SK-N-SH (cell line): Measurements from ENCODE around the gene LSMEM2. TPM values are rescaled to one million over a fixed set of nuclear protein-coding genes. Genes with fewer than 3 reads are reported as not detected.

Source experiments
- polyA plus RNA-seq, 3 experiments: library from polyadenylated mRNA; depleted of rRNA; stranded (reverse); fragments of >200 nt; gene quantifications; 2 replicates each; pipeline ENCODE4 v1.2.3, GENCODE V29; 2012

LSMEM2 gene
- polyA plus RNA-seq, 1 of the 3 experiments (the other 2 are of a cell fraction): 0.03 TPM

Other genes with a start within 250 kb of the LSMEM2 start
- gene RBM5, start 190.2 kb upstream of the LSMEM2 start, polyA plus RNA-seq (2012; rRNA removed): 113 and 168 TPM in 2 replicates
- gene SEMA3F, start 123.8 kb upstream of the LSMEM2 start, polyA plus RNA-seq (2012; rRNA removed): 23.9 and 30.4 TPM in 2 replicates
- gene GNAT1, start 87.5 kb upstream of the LSMEM2 start, polyA plus RNA-seq (2012; rRNA removed): not detected in 2 replicates
- gene SLC38A3, start 73.8 kb upstream of the LSMEM2 start, polyA plus RNA-seq (2012; rRNA removed): 0.84 and 0.89 TPM in 2 replicates
- gene GNAI2, start 42.9 kb upstream of the LSMEM2 start, polyA plus RNA-seq (2012; rRNA removed): 641 and 649 TPM in 2 replicates
- 12.4 and 14.9 TPM in 2 replicates for gene SEMA3B, start 9.9 kb upstream of the LSMEM2 start, polyA plus RNA-seq (2012; rRNA removed)
- 52.4 and 73.2 TPM in 2 replicates for gene IFRD2, start 13.3 kb downstream of the LSMEM2 start, polyA plus RNA-seq (2012; rRNA removed)
- 7.8 and 8.4 TPM in 2 replicates for gene HYAL3, start 20.3 kb downstream of the LSMEM2 start, polyA plus RNA-seq (2012; rRNA removed)
- 10.4 and 10.5 TPM in 2 replicates for gene NAA80, start 20.3 kb downstream of the LSMEM2 start, polyA plus RNA-seq (2012; rRNA removed)
- gene HYAL1, start 24.5 kb downstream of the LSMEM2 start, polyA plus RNA-seq (2012; rRNA removed): 0.30 and 0.49 TPM in 2 replicates
- 135 and 151 TPM in 2 replicates for gene HYAL2, start 43.7 kb downstream of the LSMEM2 start, polyA plus RNA-seq (2012; rRNA removed)
- gene TUSC2, start 49.1 kb downstream of the LSMEM2 start, polyA plus RNA-seq (2012; rRNA removed): 58.7 and 79.3 TPM in 2 replicates
- 28.1 and 32.3 TPM in 2 replicates for gene RASSF1, start 61.7 kb downstream of the LSMEM2 start, polyA plus RNA-seq (2012; rRNA removed)
- 0.83 and 0.95 TPM in 2 replicates for gene ZMYND10, start 66.6 kb downstream of the LSMEM2 start, polyA plus RNA-seq (2012; rRNA removed)
- gene NPRL2, start 71.7 kb downstream of the LSMEM2 start, polyA plus RNA-seq (2012; rRNA removed): 43.6 and 56.2 TPM in 2 replicates
- 40.7 and 46.5 TPM in 2 replicates for gene CYB561D2, start 71.8 kb downstream of the LSMEM2 start, polyA plus RNA-seq (2012; rRNA removed)
- gene TMEM115, start 80.4 kb downstream of the LSMEM2 start, polyA plus RNA-seq (2012; rRNA removed): 47.8 and 49.2 TPM in 2 replicates
- 1.1 and 2.8 TPM in 2 replicates for gene CACNA2D2, start 224.5 kb downstream of the LSMEM2 start, polyA plus RNA-seq (2012; rRNA removed)